ENCODE data around the gene SLC25A5. TPM values are rescaled to one million over a fixed set of nuclear protein-coding genes. Genes with fewer than 3 reads are reported as not detected.

SLC25A5 gene
- total and polyA plus RNA-seq, 2 experiments from 2014 or later = 104 to 150 TPM

DNA sequence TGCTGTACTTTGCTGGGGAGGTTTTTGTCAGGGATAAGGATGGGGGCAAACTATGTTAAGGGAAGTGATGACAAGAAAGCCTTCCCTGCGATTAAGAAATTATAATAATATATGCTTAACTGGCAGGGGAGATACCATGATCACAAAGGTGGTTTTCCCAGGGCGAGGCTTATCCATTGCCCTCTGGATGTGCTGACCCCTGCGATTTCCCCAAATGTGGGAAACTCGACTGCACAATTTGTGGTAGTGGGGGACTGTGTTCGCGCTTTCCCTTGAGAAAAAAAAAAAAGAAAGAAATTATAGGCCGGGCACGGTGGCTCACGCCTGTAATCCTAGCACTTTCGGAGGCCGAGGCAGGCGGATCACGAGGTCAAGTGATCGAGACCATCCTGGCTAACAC is 44.6 kb upstream of the SLC25A5 start:
- Histone ChIP-seq H2AFZ (no peak overlapping the region), H3K4me2 (ENCODE audit: unreplicated experiment) (no peak overlapping the region), H3K4me1 (ENCODE audit: insufficient read depth) (peaks cover 5% of the 10 kb centered on the region; the same call in 1 of the 2 replicates), H3K27me3 (replicated peaks; ENCODE audit: insufficient read depth) (no peaks in the 10 kb centered on the region), H3K36me3 (ENCODE audit: low read depth) (no peaks in the 10 kb centered on the region), H3K9ac (no peak overlapping the region), H3K79me2 (ENCODE audit: insufficient read depth) (no peaks in the 10 kb centered on the region), H3K4me3 (no peak overlapping the region), H3K9me2 (ENCODE audit: insufficient read depth) (no peaks in the 10 kb centered on the region), H3F3A (ENCODE audit: insufficient read depth) (no peaks in the 10 kb centered on the region), H3K27ac (no peak overlapping the region), H3K9me3 (ENCODE audit: low read depth) (no peaks in the 10 kb centered on the region), H4K20me1 (ENCODE audit: insufficient read depth) (no peaks in the 10 kb centered on the region)
- TF ChIP-seq EZH2 (IDR thresholded peaks at IDR 0.05; ENCODE audit: insufficient read depth, poor library complexity, severe bottlenecking) (no peak), EZH2phosphoT487 (IDR thresholded peaks at IDR 0.05; ENCODE audit: insufficient read depth, low read depth) (no peak)
- no peak for DNase-seq
- 99 to 100% methylated on average over 5 to 14 of the region's 14 CpGs for WGBS, 2 experiments (ENCODE audit: low coverage in 1 of 2, low lambda C conversion rate in 2 of 2, missing lambda C conversion rate in 2 of 2)
- in situ Hi-C loops (cut with MboI) = no loop called here

DNA sequence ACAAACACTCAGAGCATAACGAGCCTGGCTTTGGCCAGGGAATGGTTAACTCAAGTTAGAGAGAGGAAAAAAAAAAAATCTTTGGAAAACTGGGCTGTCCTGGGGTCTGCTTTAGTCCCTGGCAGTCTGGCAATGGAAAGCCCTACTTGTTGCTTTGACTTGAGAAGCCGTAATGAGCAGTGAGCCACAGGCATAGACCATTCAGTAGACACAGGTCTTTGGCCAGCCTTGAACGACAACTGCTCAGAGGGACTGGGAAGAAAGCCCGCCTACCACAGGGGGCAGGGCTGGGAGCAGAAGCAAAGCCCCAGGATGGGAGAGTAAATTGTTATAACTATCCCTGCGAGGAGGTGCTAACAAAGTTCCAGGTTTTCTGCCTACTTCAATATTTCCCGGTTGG is 43.2 kb upstream of the SLC25A5 start:
- Histone ChIP-seq H3F3A (ENCODE audit: insufficient read depth) (no peaks in the 10 kb centered on the region), H3K9me3 (ENCODE audit: low read depth) (no peaks in the 10 kb centered on the region), H3K27ac (no peak overlapping the region), H4K20me1 (ENCODE audit: insufficient read depth) (no peaks in the 10 kb centered on the region), H3K4me3 (no peak overlapping the region), H3K9me2 (ENCODE audit: insufficient read depth) (no peaks in the 10 kb centered on the region), H3K36me3 (ENCODE audit: low read depth) (no peaks in the 10 kb centered on the region), H3K4me2 (ENCODE audit: unreplicated experiment) (no peak overlapping the region), H3K27me3 (replicated peaks; ENCODE audit: insufficient read depth) (no peaks in the 10 kb centered on the region), H3K9ac (no peak overlapping the region), H3K79me2 (ENCODE audit: insufficient read depth) (0 out of 2 replicates have a peak, but pooled peaks cover 3% of the 10 kb centered on the region), H2AFZ (no peak overlapping the region), H3K4me1 (ENCODE audit: insufficient read depth) (peaks cover 5% of the 10 kb centered on the region; the same call in 1 of the 2 replicates)
- DNase-seq = no peak
- no peak for TF ChIP-seq EZH2 (IDR thresholded peaks at IDR 0.05; ENCODE audit: insufficient read depth, poor library complexity, severe bottlenecking)
- no peak for TF ChIP-seq EZH2phosphoT487 (IDR thresholded peaks at IDR 0.05; ENCODE audit: insufficient read depth, low read depth)
- WGBS, 2 experiments (ENCODE audit: low coverage in 1 of 2, low lambda C conversion rate in 2 of 2, missing lambda C conversion rate in 2 of 2) = 98 to 100% methylated on average over 6 of the region's 6 CpGs
- in situ Hi-C loops (cut with MboI) = no loop called here

DNA sequence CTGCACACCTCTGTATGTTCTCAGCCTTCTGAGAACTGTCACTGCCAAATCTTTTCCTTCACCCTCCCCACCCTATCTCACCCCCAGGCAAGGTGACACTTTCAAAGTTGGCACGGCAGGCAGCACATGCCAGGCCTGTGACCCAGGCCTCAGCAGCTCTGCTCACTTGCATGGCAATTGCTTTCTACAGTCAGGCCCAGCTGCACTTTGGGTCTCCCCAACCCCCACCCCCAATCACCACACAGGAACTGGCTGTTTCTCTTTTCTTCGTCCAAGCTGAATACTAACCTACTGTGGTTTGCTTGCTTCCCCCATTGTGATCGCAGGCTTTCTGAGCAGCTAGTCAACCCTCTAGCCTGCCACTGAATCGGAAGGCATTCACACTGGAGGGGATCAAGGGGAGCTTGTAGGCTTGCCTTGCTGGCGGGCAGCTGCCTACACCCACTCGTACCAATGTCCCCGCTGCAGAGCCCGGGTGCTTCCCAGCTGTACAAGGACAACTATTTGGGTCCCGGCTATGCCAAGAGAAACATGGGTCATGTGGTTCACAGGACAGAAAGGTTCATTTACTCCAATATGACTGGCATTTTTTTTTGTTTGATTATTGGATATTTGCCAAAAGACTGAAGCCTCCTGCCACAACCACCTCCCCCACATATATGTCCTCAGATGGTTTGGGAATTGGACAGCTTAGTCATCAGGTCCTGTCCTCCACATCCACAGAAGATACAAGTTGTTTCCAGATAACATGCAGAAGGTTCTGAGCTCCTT is 41.0 kb upstream of the SLC25A5 start:
- no peak overlapping the region for H3K4me2 ChIP-seq (ENCODE audit: unreplicated experiment)
- no peaks in the 10 kb centered on the region for H3K9me2 ChIP-seq (ENCODE audit: insufficient read depth)
- H3K27ac ChIP-seq = no peak overlapping the region
- no peaks in the 10 kb centered on the region for H3K9me3 ChIP-seq (ENCODE audit: low read depth)
- 0 out of 2 replicates have a peak, but pooled peaks cover 8% of the 10 kb centered on the region for H3K79me2 ChIP-seq (ENCODE audit: insufficient read depth)
- no peak overlapping the region for H3K9ac ChIP-seq
- H3K27me3 ChIP-seq (replicated peaks; ENCODE audit: insufficient read depth) = no peaks in the 10 kb centered on the region
- no peaks in the 10 kb centered on the region for H3F3A ChIP-seq (ENCODE audit: insufficient read depth)
- TF ChIP-seq EZH2 (IDR thresholded peaks at IDR 0.05; ENCODE audit: insufficient read depth, poor library complexity, severe bottlenecking) = no peak
- TF ChIP-seq EZH2phosphoT487 (IDR thresholded peaks at IDR 0.05; ENCODE audit: insufficient read depth, low read depth) = no peak
- WGBS, 2 experiments (ENCODE audit: low coverage in 1 of 2, low lambda C conversion rate in 2 of 2, missing lambda C conversion rate in 2 of 2) = 96 to 100% methylated on average over 5 to 9 of the region's 9 CpGs
- peaks cover 5% of the 10 kb centered on the region; the same call in 1 of the 2 replicates for H3K4me1 ChIP-seq (ENCODE audit: insufficient read depth)
- H3K36me3 ChIP-seq (ENCODE audit: low read depth) = no peaks in the 10 kb centered on the region
- peak; percentile 26 for DNase-seq
- in situ Hi-C loops (cut with MboI) = no loop called here
- H3K4me3 ChIP-seq = no peak overlapping the region
- no peaks in the 10 kb centered on the region for H4K20me1 ChIP-seq (ENCODE audit: insufficient read depth)
- no peak overlapping the region for H2AFZ ChIP-seq

DNA sequence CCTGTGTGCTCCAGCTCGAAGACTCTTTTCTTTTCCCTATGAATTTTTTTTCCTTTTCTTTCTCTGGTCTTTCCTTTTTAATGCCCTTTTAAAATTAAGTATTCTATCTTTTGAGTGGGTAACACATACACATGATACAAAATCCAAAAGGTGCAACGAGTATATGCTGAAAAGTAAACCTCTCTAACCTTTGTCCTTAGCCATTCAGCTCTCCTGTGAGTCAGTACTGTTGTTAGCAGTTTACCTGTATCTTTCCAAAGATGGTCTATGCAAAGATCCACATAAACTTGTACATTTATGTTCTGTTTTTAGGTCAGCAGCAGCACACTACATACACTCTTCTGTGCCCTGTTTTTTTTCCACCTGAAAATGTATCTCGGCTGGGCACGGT is 40.5 kb upstream of the SLC25A5 start:
- no peak overlapping the region for H3K9ac ChIP-seq
- H3K27me3 ChIP-seq (replicated peaks; ENCODE audit: insufficient read depth) = no peaks in the 10 kb centered on the region
- peaks cover 5% of the 10 kb centered on the region; the same call in 1 of the 2 replicates for H3K4me1 ChIP-seq (ENCODE audit: insufficient read depth)
- in situ Hi-C loops (cut with MboI) = no loop called here
- DNase-seq = no peak
- H4K20me1 ChIP-seq (ENCODE audit: insufficient read depth) = no peaks in the 10 kb centered on the region
- H3K9me2 ChIP-seq (ENCODE audit: insufficient read depth) = no peaks in the 10 kb centered on the region
- H3K4me2 ChIP-seq (ENCODE audit: unreplicated experiment) = no peak overlapping the region
- H3F3A ChIP-seq (ENCODE audit: insufficient read depth) = no peaks in the 10 kb centered on the region
- 100% methylated on average over 4 of the region's 4 CpGs for WGBS, 2 experiments (ENCODE audit: low coverage in 1 of 2, low lambda C conversion rate in 2 of 2, missing lambda C conversion rate in 2 of 2)
- 0 out of 2 replicates have a peak, but pooled peaks cover 8% of the 10 kb centered on the region for H3K79me2 ChIP-seq (ENCODE audit: insufficient read depth)
- no peaks in the 10 kb centered on the region for H3K9me3 ChIP-seq (ENCODE audit: low read depth)
- TF ChIP-seq EZH2 (IDR thresholded peaks at IDR 0.05; ENCODE audit: insufficient read depth, poor library complexity, severe bottlenecking) (no peak), EZH2phosphoT487 (IDR thresholded peaks at IDR 0.05; ENCODE audit: insufficient read depth, low read depth) (no peak)
- H3K36me3 ChIP-seq (ENCODE audit: low read depth) = no peaks in the 10 kb centered on the region
- H3K27ac ChIP-seq = no peak overlapping the region
- no peak overlapping the region for H2AFZ ChIP-seq
- H3K4me3 ChIP-seq = no peak overlapping the region
